Natural killer cell treated with Interleukin-12 subunit alpha and Interleukin-12 subunit beta and Interleukin-15 and Interleukin-18, amount 100 ng/mL, for 72 hours (primary cell): Measurements from ENCODE around the gene RHOA. TPM values are rescaled to one million over a fixed set of nuclear protein-coding genes. Genes with fewer than 3 reads are reported as not detected.
A peak's percentile ranks its signal among the peaks of the same experiment; 100 is the strongest.

ENCODE experiments used
- ATAC-seq, 2 donors: fragments of 150-1000 bp; cut with Tn5 transposase in 1 of 2; sonication (Bioruptor Pico), chemical (Tn5 transposase) in 1 of 2; 2 replicates each; pipeline ENCODE4 v1.10.0; 2021
- DNase-seq: peaks from one replicate; pipeline ENCODE4 v3.0.0; 2022; ENCODE audit warnings: low spot score
- H3K27ac Mint-ChIP-seq, 2 donors: 1 replicate in 1 of 2; 2 replicates in 1 of 2; pipeline ENCODE4 v1.8.0; 2022; ENCODE audit warnings: mixed read lengths in 2 of 2, mild to moderate bottlenecking in 1 of 2, moderate library complexity in 1 of 2
- H3K27me3 Mint-ChIP-seq, 2 donors: 1 replicate in 1 of 2; 2 replicates in 1 of 2; pipeline ENCODE4 v1.8.0; 2022; ENCODE audit warnings: mixed read lengths in 2 of 2
- H3K36me3 Mint-ChIP-seq: one replicate; pipeline ENCODE4 v1.8.0; 2022; ENCODE audit warnings: mixed read lengths
- H3K4me1 Mint-ChIP-seq, 2 donors: 1 replicate in 1 of 2; 2 replicates in 1 of 2; pipeline ENCODE4 v1.8.0; 2022; ENCODE audit warnings: low read depth in 2 of 2, mixed read lengths in 2 of 2, mild to moderate bottlenecking in 1 of 2
- H3K4me3 Mint-ChIP-seq: one replicate; pipeline ENCODE4 v1.8.0; 2022; ENCODE audit warnings: mixed read lengths
- H3K9me3 Mint-ChIP-seq: 2 replicates; pipeline ENCODE4 v1.8.0; 2022; ENCODE audit warnings: mixed read lengths
- total RNA-seq, 2 donors: library from RNA; stranded (reverse); gene quantifications; one replicate each; pipeline ENCODE4 v1.2.3, GENCODE V29; 2022

Gene RHOA
- total RNA-seq: 100 to 1,000 TPM; 436 to 448 TPM

DNA sequence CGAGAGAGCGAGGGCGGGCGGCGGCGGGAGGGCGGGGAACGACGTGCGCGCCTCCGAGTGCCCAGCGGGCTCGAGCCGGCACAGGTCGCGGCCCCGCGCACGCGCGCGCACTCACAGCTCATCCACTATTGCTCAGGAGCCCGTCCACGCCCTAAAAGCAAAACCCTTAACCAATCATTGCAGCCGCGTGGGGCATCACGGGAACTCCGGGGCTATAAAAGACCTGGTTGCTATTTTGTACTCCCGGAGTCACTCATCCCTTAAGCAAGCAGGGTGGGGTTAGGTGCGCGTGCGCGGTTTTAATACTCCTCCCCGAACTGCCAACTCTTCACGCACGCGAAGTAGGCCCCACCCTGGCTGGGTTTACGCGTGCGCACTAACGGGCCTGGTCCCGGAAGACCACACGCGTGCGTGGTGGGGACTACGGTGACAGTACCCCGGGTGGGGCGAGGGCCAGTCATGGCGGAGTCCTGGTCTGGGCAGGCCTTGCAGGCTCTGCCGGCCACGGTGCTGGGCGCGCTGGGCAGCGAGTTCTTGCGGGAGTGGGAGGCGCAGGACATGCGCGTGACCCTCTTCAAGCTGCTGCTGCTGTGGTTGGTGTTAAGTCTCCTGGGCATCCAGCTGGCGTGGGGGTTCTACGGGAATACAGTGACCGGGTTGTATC, at the start of gene RHOA, which contains the start of gene TCTA:
TSS of gene RHOA (minus strand) at position 9 of the 664 bp plus-strand sequence. CDS start 36,387 bp downstream, outside the sequence.
TSS of gene TCTA (plus strand) at position 456 of the 664 bp plus-strand sequence. CDS start at position 460, 4 bp downstream.
- H3K27ac Mint-ChIP-seq: peak within 1 kb of the TSS; percentile 93
- no peaks in the 10 kb centered on the region for H3K27me3 Mint-ChIP-seq
- no peaks in the 10 kb centered on the region for H3K9me3 Mint-ChIP-seq
- peaks cover 11% of the 10 kb centered on the region for H3K36me3 Mint-ChIP-seq
- ATAC-seq (peak; percentile 91 to 95), DNase-seq (peak; percentile 99)
- H3K4me1 Mint-ChIP-seq: peaks cover 56 to 57% of the 10 kb centered on the region in 2 donors
- H3K4me3 Mint-ChIP-seq: peak within 1 kb of the TSS; percentile 97

DNA sequence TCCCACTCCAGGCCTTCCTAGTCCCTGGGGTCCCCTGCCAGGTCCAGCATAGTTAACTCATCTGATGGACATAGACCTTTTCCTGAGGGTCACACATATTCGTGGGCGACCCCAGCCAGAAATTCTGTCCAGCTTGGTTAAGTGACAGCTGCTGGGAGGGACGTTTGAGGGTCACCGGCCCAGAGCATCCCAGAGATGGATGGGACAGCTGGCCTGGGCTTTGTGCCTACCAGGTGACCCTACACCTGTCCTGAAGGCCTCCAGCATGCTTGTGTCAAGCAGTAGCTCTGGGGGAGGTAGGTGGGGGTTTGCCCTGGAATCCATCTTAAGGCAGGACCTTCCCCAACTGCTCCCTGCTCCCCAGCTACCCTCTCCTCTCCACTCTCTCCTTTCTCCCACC, 49.2 kb upstream of the RHOA start:
- H3K27me3 Mint-ChIP-seq: no peaks in the 10 kb centered on the region
- H3K4me3 Mint-ChIP-seq: no peak overlapping the region
- DNase-seq (no peak), ATAC-seq (no peak)
- no peaks in the 10 kb centered on the region for H3K4me1 Mint-ChIP-seq
- no peaks in the 10 kb centered on the region for H3K36me3 Mint-ChIP-seq
- no peak overlapping the region for H3K27ac Mint-ChIP-seq
- H3K9me3 Mint-ChIP-seq: no peaks in the 10 kb centered on the region

DNA sequence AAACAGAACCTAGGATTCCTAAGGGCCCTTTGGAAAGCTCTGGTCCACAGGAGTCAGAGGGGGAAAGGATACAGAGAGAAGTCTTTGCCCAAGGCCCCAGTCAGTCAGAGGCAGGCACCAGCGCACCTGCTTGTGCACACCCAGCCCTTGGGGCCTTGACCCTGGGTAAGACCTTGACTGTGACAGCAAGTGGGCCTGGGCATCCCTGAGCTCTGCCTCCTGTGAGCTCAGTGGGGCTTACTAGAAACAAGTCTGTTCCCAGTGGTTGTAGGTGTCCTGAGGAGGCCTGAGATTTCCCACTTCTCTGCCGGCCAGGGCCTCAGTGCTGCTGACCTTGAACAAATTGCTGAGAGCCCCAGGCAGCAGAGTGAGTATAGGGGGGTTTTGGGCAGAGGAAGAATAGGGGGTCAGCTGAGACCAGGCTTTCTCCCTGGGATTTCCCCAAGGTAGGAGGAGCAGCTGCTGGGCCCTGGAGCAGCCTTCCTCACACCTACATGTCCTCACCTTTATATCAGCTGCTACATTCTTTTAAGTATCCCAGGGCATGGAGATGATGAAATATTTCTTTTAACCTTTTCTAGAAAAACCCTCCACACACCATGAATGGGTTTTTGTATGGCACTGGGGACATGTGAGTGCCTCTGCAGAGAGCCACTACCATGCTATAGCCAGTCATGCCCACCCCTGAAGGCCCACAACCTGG, 48.6 kb upstream of the RHOA start:
- DNase-seq: no peak
- ATAC-seq: peak in 1 of 2 donors; percentile 32
- Mint-ChIP-seq H3K9me3 (no peaks in the 10 kb centered on the region), H3K36me3 (no peaks in the 10 kb centered on the region), H3K27ac (no peak overlapping the region), H3K4me1 (no peaks in the 10 kb centered on the region), H3K4me3 (no peak overlapping the region), H3K27me3 (no peaks in the 10 kb centered on the region)

DNA sequence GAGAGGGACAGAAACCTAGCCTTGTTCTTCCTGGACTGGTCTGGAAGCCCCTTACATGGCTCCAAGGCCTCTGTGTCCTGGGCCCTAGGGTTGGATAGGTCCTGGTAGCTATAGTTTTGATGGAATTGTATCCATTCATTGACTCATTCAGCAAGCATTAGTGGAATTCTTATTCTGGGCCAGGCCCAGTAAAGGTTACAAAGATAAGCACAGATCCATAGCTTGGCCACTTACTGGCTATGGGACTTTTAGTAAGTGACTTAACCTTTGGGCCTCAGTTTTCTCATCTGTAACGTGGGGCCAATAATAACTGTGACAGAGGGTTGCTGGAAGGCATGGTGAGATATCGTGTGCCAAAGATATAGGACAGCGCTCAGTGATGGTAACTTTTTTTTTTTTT, 44.7 kb upstream of the RHOA start:
- H3K27me3 Mint-ChIP-seq: no peaks in the 10 kb centered on the region
- DNase-seq (no peak), ATAC-seq (no peak)
- H3K4me3 Mint-ChIP-seq: no peak overlapping the region
- no peaks in the 10 kb centered on the region for H3K4me1 Mint-ChIP-seq
- no peaks in the 10 kb centered on the region for H3K9me3 Mint-ChIP-seq
- H3K36me3 Mint-ChIP-seq: no peaks in the 10 kb centered on the region
- no peak overlapping the region for H3K27ac Mint-ChIP-seq

DNA sequence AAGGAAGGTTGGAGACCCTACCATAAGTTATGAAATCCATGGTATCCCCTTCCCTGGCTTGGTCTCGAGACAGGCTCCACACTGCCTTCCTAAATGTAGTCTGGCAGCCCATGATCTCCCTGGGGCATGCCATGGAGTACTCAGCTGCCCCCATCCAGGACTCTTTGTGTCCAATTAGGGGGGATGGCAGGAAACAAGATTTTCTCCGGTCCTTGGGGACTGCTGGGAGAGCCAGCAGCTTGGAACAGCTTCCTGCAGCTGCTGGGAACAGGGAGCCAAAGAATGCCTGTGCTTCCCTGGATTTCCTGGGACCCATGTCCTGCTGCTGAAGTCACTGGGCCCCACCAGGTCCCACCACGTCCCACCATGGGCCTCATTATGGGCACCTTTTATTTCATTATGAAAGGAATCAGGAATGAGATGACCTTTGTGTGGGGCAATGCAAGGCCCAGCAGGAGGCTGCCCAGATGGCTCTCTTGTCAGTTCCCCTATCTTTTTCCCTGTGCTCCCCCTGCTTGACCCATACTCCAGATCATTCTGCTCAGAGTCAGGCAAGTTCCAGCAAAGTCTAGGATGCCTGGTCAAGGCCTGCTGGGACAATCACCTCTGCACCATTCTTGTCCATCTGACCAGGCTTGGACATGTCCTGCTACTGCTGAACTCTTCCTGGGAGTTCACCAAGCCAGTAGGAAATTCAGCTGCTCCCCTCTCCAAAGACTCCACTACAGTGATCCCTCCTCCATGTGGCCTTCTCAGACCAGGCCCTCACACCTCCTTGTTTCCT, 43.3 kb upstream of the RHOA start:
- no peak overlapping the region for H3K27ac Mint-ChIP-seq
- DNase-seq: no peak

DNA sequence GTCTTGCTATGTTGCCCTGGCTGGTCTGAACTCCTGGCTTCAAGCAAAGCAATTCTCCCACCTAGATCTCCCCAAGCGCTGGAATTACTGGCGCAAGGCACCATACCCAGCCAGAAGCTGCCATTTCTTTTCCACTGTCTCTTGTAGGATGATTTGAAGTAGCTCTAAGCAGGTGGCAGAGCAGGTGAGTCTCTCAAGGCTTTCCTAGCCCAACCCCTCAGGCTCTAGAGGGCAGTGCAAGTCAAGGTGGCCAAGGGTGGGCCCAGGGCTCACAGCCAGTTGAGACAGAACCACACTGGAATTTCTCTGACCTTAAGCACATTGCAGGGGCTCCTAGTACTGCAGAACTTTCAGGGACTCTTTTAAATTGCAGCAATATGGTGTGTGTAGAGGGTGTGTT, 42.7 kb upstream of the RHOA start:
- Mint-ChIP-seq H3K36me3 (no peaks in the 10 kb centered on the region), H3K27me3 (no peaks in the 10 kb centered on the region), H3K4me1 (no peaks in the 10 kb centered on the region), H3K9me3 (no peaks in the 10 kb centered on the region), H3K27ac (no peak overlapping the region), H3K4me3 (no peak overlapping the region)
- ATAC-seq (no peak), DNase-seq (no peak)

More for the DNA sequence above, 43.3 kb upstream of the RHOA start:
- Mint-ChIP-seq H3K4me3 (no peak overlapping the region), H3K36me3 (no peaks in the 10 kb centered on the region), H3K4me1 (no peaks in the 10 kb centered on the region), H3K9me3 (no peaks in the 10 kb centered on the region), H3K27me3 (no peaks in the 10 kb centered on the region)
- no peak for ATAC-seq

DNA sequence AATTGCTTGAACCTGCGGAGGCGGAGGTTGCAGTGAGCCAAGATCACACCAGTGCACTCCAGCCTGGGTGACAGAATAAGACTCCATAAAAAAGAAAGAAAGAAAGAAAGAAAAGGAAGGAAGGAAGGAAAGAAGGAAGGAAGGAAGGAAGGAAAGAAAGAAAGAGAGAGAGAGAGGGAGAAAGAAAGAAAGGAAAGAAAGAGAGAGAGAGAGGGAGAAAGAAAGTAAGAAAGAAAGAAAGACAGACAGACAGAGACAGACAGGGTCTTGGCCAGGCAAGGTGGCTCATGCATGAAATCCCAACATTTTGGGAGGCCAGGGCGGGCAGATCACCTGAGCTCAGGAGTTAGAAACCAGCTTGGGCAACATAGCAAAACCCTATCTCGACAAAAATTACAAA, 41.8 kb upstream of the RHOA start:
- no peak overlapping the region for H3K4me3 Mint-ChIP-seq
- H3K36me3 Mint-ChIP-seq: no peaks in the 10 kb centered on the region
- peaks cover 4% of the 10 kb centered on the region in 2 donors for H3K4me1 Mint-ChIP-seq
- DNase-seq: no peak
- no peak for ATAC-seq
- no peaks in the 10 kb centered on the region for H3K27me3 Mint-ChIP-seq
- H3K27ac Mint-ChIP-seq: no peak overlapping the region
- no peaks in the 10 kb centered on the region for H3K9me3 Mint-ChIP-seq

DNA sequence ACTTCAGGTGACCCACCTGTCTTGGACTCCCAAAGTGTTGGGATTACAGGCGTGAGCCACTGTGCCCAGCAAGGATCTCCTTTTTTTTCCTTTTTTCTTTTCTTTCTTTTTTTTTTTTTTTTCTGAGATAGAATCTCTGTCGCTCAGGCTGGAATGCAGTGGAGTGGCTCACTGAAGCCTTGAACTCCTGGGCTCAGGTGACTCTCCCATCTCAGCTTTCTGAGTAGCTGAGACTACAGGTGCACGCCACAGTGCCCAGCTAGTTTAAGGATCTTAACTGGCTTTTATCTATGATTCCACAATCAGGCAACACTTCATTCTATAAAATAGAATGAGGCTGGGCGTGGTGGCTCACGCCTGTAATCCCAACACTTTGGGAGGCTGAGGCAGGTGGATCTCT, 33.6 kb upstream of the RHOA start:
- H3K9me3 Mint-ChIP-seq: no peaks in the 10 kb centered on the region
- ATAC-seq: no peak

DNA sequence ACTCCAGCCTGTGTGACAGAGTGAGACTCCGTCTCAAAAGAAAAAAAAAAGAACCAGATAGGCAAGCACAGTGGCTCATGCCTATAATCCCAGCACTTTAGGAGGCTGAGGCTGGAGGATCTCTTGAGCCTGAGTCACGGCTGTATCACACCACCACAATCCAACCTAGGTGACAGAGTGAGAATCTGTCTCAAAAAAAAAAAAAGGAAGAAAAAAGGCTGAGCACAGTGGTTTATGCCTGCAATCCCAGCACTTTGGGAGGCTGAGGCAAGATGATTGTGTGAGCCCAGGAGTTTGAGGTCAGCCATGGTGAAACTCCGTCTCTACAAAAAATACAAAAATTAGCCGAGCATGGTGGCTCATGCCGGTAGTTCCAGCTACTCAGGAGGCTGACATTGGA, 23.0 kb upstream of the RHOA start:
- peaks cover 0 to under 1% of the 10 kb centered on the region in 2 donors for H3K4me1 Mint-ChIP-seq
- H3K4me3 Mint-ChIP-seq: no peak overlapping the region
- DNase-seq: no peak
- no peaks in the 10 kb centered on the region for H3K36me3 Mint-ChIP-seq
- H3K9me3 Mint-ChIP-seq: no peaks in the 10 kb centered on the region
- no peak for ATAC-seq
- no peak overlapping the region for H3K27ac Mint-ChIP-seq
- no peaks in the 10 kb centered on the region for H3K27me3 Mint-ChIP-seq

More for the DNA sequence above, 33.6 kb upstream of the RHOA start:
- no peak overlapping the region for H3K4me3 Mint-ChIP-seq
- no peaks in the 10 kb centered on the region for H3K36me3 Mint-ChIP-seq
- DNase-seq: no peak
- H3K27me3 Mint-ChIP-seq: no peaks in the 10 kb centered on the region
- H3K27ac Mint-ChIP-seq: peak overlapping the region; percentile 57 to 83
- H3K4me1 Mint-ChIP-seq: peaks cover 4 to 8% of the 10 kb centered on the region in 2 donors

DNA sequence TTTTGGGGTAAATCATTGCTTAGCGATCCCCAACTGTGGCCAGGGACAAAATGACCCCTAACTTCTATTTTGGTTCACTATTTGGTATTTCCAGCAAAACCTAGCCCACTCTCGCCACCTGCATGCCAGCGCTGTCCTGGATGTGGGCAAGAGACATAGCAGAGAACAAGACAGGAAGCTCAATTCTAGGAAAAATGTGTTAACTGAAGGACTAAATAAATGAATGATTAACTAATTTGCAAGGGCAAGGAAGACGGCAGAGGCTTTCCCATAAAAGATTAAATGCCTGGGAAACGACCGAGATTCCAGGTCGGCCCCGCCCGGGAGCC, 16.9 kb upstream of the RHOA start:
- ATAC-seq (no peak), DNase-seq (no peak)
- H3K27me3 Mint-ChIP-seq: no peaks in the 10 kb centered on the region
- no peaks in the 10 kb centered on the region for H3K36me3 Mint-ChIP-seq
- H3K27ac Mint-ChIP-seq: peak overlapping the region; percentile 94 to 97
- H3K9me3 Mint-ChIP-seq: no peaks in the 10 kb centered on the region
- peaks cover 18 to 19% of the 10 kb centered on the region in 2 donors for H3K4me1 Mint-ChIP-seq
- H3K4me3 Mint-ChIP-seq: peak overlapping the region; percentile 92

DNA sequence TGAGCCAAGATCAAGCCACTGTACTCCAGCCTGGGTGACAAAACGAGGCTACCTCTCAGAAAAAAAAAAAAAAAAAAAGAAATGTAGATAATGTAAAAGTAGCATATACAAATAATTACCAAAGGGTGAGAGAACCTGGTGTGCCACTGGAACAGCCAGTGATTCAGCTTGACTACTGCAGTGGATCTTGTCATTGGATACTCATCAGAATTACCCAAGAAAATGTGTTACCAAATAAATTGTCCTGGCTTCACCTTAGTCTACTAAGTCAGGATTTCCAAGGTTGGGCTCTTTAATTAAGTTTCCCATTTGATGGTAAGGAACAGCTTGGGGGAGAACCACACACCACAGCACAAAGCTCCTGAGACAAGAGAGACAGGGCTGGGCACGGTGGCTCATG, 15.8 kb upstream of the RHOA start:
- no peaks in the 10 kb centered on the region for H3K9me3 Mint-ChIP-seq
- DNase-seq: no peak
- H3K27ac Mint-ChIP-seq: peak overlapping the region; percentile 94 to 97
- H3K4me3 Mint-ChIP-seq: peak overlapping the region; percentile 92
- H3K4me1 Mint-ChIP-seq: peaks cover 19 to 23% of the 10 kb centered on the region in 2 donors
- H3K36me3 Mint-ChIP-seq: no peaks in the 10 kb centered on the region
- H3K27me3 Mint-ChIP-seq: no peaks in the 10 kb centered on the region
- ATAC-seq: no peak

DNA sequence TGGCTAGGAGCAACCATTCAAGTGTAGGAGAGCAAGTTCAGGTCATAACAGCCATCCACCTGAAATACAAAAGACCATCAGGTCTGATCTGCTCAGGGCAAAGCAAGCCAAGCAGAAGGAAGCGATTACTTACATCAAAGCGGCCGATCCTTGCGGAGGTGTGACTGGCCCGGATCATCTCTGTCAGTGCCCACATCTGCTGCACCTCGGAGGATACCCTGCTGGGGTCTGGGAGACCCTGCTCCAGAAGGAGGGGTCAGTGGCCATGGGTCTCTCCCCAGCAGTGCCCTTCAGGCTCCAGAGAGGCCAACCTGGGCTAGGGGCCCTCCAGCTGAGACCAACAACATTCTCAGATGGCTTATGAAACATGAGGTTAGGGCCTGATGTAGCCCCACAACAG, 13.0 kb upstream of the RHOA start:
- peak overlapping the region; percentile 47 to 56 for H3K27ac Mint-ChIP-seq
- H3K4me1 Mint-ChIP-seq: peaks cover 39 to 40% of the 10 kb centered on the region in 2 donors
- H3K9me3 Mint-ChIP-seq: no peaks in the 10 kb centered on the region
- H3K36me3 Mint-ChIP-seq: no peaks in the 10 kb centered on the region
- no peaks in the 10 kb centered on the region for H3K27me3 Mint-ChIP-seq
- no peak overlapping the region for H3K4me3 Mint-ChIP-seq
- no peak for ATAC-seq
- DNase-seq: no peak

DNA sequence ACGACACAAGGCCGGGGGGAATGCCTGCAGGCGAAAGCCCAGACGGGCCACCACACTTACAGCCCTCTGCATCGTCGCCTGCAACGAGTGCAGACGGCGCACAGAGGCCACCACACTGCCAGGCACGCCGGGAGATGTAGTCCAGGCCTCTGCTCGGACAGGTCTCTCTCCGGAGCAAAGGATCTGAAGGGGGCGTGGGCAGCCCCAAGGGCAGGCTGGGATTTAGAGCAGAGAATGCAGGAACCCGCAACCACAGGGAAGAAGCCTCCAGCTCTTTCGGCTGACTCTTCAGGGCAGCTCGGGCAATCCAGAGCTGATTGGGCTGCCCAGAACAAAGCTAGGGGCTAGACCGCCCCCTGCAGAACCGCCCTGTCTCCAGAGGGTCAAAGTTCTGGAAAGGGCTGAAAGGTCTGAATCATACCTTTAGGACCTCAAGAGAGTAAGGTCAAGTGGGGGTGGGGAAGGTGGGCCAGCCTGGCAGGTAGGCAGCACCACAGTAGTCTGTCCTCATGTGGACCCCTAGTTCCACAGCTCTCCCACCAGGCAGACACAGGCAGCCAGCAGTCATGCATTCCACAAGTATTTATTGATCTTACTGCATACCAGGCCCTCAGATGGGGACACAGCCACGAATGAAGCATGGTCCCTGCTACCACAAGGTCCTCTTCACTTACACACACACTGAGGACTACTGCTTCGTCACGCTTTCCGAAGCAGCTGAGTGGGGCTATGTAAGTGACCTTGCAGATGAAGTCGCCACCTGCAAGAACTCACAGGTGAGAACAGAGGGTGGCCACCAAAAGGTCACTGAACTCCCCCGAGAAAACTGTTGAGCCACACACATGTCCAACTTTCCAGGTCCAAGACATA, 10.8 kb upstream of the RHOA start, which contains the start of gene AMT:
TSS of gene AMT (minus strand) at position 95 of the 870 bp plus-strand sequence. CDS start at position 72, 23 bp downstream.
- H3K4me3 Mint-ChIP-seq: no peak within 1 kb of the TSS
- H3K4me1 Mint-ChIP-seq: peaks cover 39 to 44% of the 10 kb centered on the region in 2 donors
- H3K36me3 Mint-ChIP-seq: no peaks in the 10 kb centered on the region
- no peak for DNase-seq
- no peak for ATAC-seq
- no peak within 1 kb of the TSS for H3K27ac Mint-ChIP-seq
- H3K27me3 Mint-ChIP-seq: no peaks in the 10 kb centered on the region
- no peaks in the 10 kb centered on the region for H3K9me3 Mint-ChIP-seq
